LHCN-M2 (cell line): Measurements from ENCODE around the gene STAT1. TPM values are rescaled to one million over a fixed set of nuclear protein-coding genes. Genes with fewer than 3 reads are reported as not detected.
A peak's percentile ranks its signal among the peaks of the same experiment; 100 is the strongest.

Experiments
- DNase-seq: peaks from one replicate; pipeline ENCODE4 v3.0.0-alpha.2; 2012; ENCODE audit warnings: low read depth
- total RNA-seq: library from RNA; depleted of rRNA; stranded (reverse); fragments of >200 nt; gene quantifications from 2 replicates; pipeline ENCODE4 v1.2.3, GENCODE V29; 2014

STAT1 gene
- total RNA-seq, 1 experiment from 2014 or later, result 94.9 TPM

GRCh38 chr2:190984595-190984994 lies 29.4 kb downstream of the STAT1 start:
- DNase-seq, result no peak

- no peak for DNase-seq
Measured at GRCh38 chr2:190982262-190983034, 31.5 kb downstream of the STAT1 start.

GRCh38 chr2:190981733-190982132 lies 32.2 kb downstream of the STAT1 start:
- no peak for DNase-seq

- DNase-seq, result no peak
Measured at GRCh38 chr2:190981333-190981732, 32.6 kb downstream of the STAT1 start.

GRCh38 chr2:190980630-190981209 lies 33.3 kb downstream of the STAT1 start:
- DNase-seq, result no peak

- no peak for DNase-seq
Measured at GRCh38 chr2:190979906-190980629, 33.9 kb downstream of the STAT1 start.

- peak; percentile 27 for DNase-seq
Measured at GRCh38 chr2:190978389-190979053, 35.5 kb downstream of the STAT1 start.

GRCh38 chr2:190977505-190977904 lies 36.5 kb downstream of the STAT1 start:
- DNase-seq, result no peak

GRCh38 chr2:190976521-190976920 lies 37.5 kb downstream of the STAT1 start:
- no peak for DNase-seq

GRCh38 chr2:190974629-190975361 lies 39.2 kb downstream of the STAT1 start:
- no peak for DNase-seq

- no peak for DNase-seq
Measured at GRCh38 chr2:190973726-190974628, 40.0 kb downstream of the STAT1 start.

GRCh38 chr2:190973262-190973661 lies 40.7 kb downstream of the STAT1 start:
- DNase-seq, result no peak

- DNase-seq, result no peak
Measured at GRCh38 chr2:190972846-190973245, 41.1 kb downstream of the STAT1 start.

GRCh38 chr2:190972213-190972612 lies 41.8 kb downstream of the STAT1 start:
- DNase-seq, result no peak

- DNase-seq, result no peak
Measured at GRCh38 chr2:190970873-190971506, 43.0 kb downstream of the STAT1 start.

- DNase-seq, result no peak
Measured at GRCh38 chr2:190970160-190970559, 43.8 kb downstream of the STAT1 start.

GRCh38 chr2:190968522-190968921 lies 45.4 kb downstream of the STAT1 start:
- no peak for DNase-seq

GRCh38 chr2:190965580-190966222 lies 48.3 kb downstream of the STAT1 start:
- DNase-seq, result no peak

- DNase-seq, result no peak
Measured at GRCh38 chr2:190964170-190964795, 49.7 kb downstream of the STAT1 start.
